Lower lobe of right lung (tissue), 2 donors: ENCODE results near the gene LSM11. TPM values are rescaled to one million over a fixed set of nuclear protein-coding genes. Genes with fewer than 3 reads are reported as not detected.

ENCODE experiments used
- ATAC-seq, 2 donors: fragments of 200-7000 bp; cut with Tn5 transposase; one replicate each; pipeline ENCODE4 v1.9.1; 2020 to 2022; ENCODE audit warnings: mild to moderate bottlenecking in 2 of 2, moderate library complexity in 2 of 2
- DNase-seq: peaks from one replicate; pipeline ENCODE4 v3.0.0-alpha.2; 2020
- H3K27ac ChIP-seq: fragments of 200-600 bp; one replicate; pipeline ENCODE4 v1.8.0; 2022
- H3K27me3 ChIP-seq: fragments of 200-600 bp; one replicate; pipeline ENCODE4 v1.8.0; 2022; ENCODE audit warnings: low read depth
- H3K36me3 ChIP-seq: fragments of 200-600 bp; one replicate; pipeline ENCODE4 v1.8.0; 2022; ENCODE audit warnings: mild to moderate bottlenecking
- H3K4me1 ChIP-seq: fragments of 200-600 bp; one replicate; pipeline ENCODE4 v1.8.0; 2022
- H3K4me3 ChIP-seq: fragments of 200-600 bp; one replicate; pipeline ENCODE4 v1.8.0; 2022; ENCODE audit warnings: mild to moderate bottlenecking
- H3K9me3 ChIP-seq: fragments of 200-600 bp; one replicate; pipeline ENCODE4 v1.8.0; 2022
- CTCF ChIP-seq: fragments of 200-600 bp; IDR thresholded peaks from one replicate; pipeline ENCODE4 v1.8.0; 2022; ENCODE audit warnings: antibody characterized with exemption, mild to moderate bottlenecking
- intact Hi-C: fragments of 100-400 bp; cut with DNase I; formaldehyde crosslinking; loops from one replicate; pipeline ENCODE4 v1.11.0; 2022
- total RNA-seq: library from RNA; stranded (reverse); fragmentation: NEBNext Ultra II Directional; extraction: Animal tissue kit (Norgen Biotek cat#: 25700); gene quantifications from one replicate; pipeline ENCODE4 v1.2.1, GENCODE V29; 2021
- donor health status: DM: no; HTN: yes; CAD: no; lungs with severe emphysema.

The LSM11 gene
- total RNA-seq, 1 donor from 2014 or later: 3.1 TPM

GRCh38 chr5:157808043-157808442, 64.5 kb downstream of the LSM11 start:
- H3K36me3 ChIP-seq: peaks cover 84% of the 10 kb centered on the region
- H3K27me3 ChIP-seq: no peaks in the 10 kb centered on the region
- H3K4me1 ChIP-seq: no peaks in the 10 kb centered on the region
- no peak for DNase-seq
- intact Hi-C loops: no loop called here
- no peaks in the 10 kb centered on the region for H3K9me3 ChIP-seq
- no peak for ATAC-seq
- no peak overlapping the region for H3K27ac ChIP-seq
- no peak overlapping the region for H3K4me3 ChIP-seq
- no peak for TF ChIP-seq CTCF

Other genes with a start within 250 kb of the LSM11 start
- 12.0 TPM for gene ADAM19, start 167.9 kb upstream of the LSM11 start, total RNA-seq
- gene SOX30, start 91.3 kb upstream of the LSM11 start, total RNA-seq: not detected
- gene C5orf52, start 72.2 kb upstream of the LSM11 start, total RNA-seq: not detected
- gene THG1L, start 12.3 kb upstream of the LSM11 start, total RNA-seq: 11.3 TPM
- 79.2 TPM for gene CLINT1, start 115.4 kb downstream of the LSM11 start, total RNA-seq